IMR-90 (cell line): ENCODE results near the gene CTPS1. TPM values are rescaled to one million over a fixed set of nuclear protein-coding genes. Genes with fewer than 3 reads are reported as not detected.

Experiments
- ATAC-seq: fragments of 200-7000 bp; cut with Tn5 transposase; 2 replicates; pipeline ENCODE4 v1.9.1; 2020; ENCODE audit warnings: low read depth, mild to moderate bottlenecking, moderate library complexity
- BruUV-seq: library from RNA; stranded (reverse); fragments of 400-500 nt; replicated peaks from 2 replicates; lab custom pipeline; 2021; lab: Mats Ljungman, UMichigan
- CTCF ChIA-PET: fragments of 300-600 bp; formaldehyde crosslinking; extraction: SDS; loops from one replicate; lab custom pipeline; 2021; ENCODE audit warnings: antibody characterized with exemption; lab: Yijun Ruan, JAX
- POLR2A ChIA-PET: fragments of 300-600 bp; sonication (Branson Sonifier 250); formaldehyde crosslinking; loops from one replicate; lab custom pipeline; 2022; ENCODE audit warnings: antibody characterized with exemption; ENCODE audit not compliant: unreplicated experiment; lab: Charles Lee
- DNase-seq: peaks from one replicate; pipeline ENCODE4 v3.0.0; 2013
- H2AFZ ChIP-seq: replicated peaks from 2 replicates; pipeline ENCODE3; 2013; ENCODE audit warnings: low read length, mild to moderate bottlenecking; ENCODE audit not compliant: poor library complexity
- H2AK5ac ChIP-seq: 2 replicates; pipeline ENCODE4 v1.6.1; 2013; ENCODE audit warnings: low read depth, low read length, inconsistent platforms
- H2AK9ac ChIP-seq: replicated peaks from 2 replicates; pipeline ENCODE3; 2013; ENCODE audit warnings: mild to moderate bottlenecking, low read depth, low read length, moderate library complexity; ENCODE audit not compliant: poor library complexity
- H2BK120ac ChIP-seq: 2 replicates; pipeline ENCODE4 v1.6.1; 2013; ENCODE audit warnings: low read depth, low read length, inconsistent platforms
- H2BK15ac ChIP-seq: 3 replicates; pipeline ENCODE4 v1.6.1; 2013; ENCODE audit warnings: low read depth, low read length, inconsistent platforms
- H2BK20ac ChIP-seq: 2 replicates; pipeline ENCODE4 v1.6.1; 2013; ENCODE audit warnings: low read depth, mild to moderate bottlenecking, inconsistent platforms, low read length, moderate library complexity
- H2BK5ac ChIP-seq: 2 replicates; pipeline ENCODE4 v1.6.1; 2013; ENCODE audit warnings: mild to moderate bottlenecking, low read depth, low read length, inconsistent platforms; ENCODE audit not compliant: poor library complexity, severe bottlenecking
- H3K14ac ChIP-seq: replicated peaks from 2 replicates; pipeline ENCODE4 v1.6.1; 2013; ENCODE audit warnings: low read depth, low read length, inconsistent platforms
- H3K18ac ChIP-seq: 2 replicates; pipeline ENCODE4 v1.6.1; 2013; ENCODE audit warnings: low read depth, low read length, control low read depth
- H3K23ac ChIP-seq: 2 replicates; pipeline ENCODE4 v1.6.1; 2013; ENCODE audit warnings: low read depth, low read length, inconsistent platforms
- H3K27ac ChIP-seq: 2 replicates; pipeline ENCODE4 v1.5.1; 2013; ENCODE audit warnings: mild to moderate bottlenecking, control low read depth, low read length; ENCODE audit not compliant: insufficient read depth
- H3K27me3 ChIP-seq: 2 replicates; pipeline ENCODE4 v1.6.1; 2013; ENCODE audit warnings: low read length; ENCODE audit not compliant: control insufficient read depth, insufficient read depth
- H3K36me3 ChIP-seq: 2 replicates; pipeline ENCODE4 v1.6.1; 2013; ENCODE audit warnings: low read length, mixed read lengths; ENCODE audit not compliant: control insufficient read depth, insufficient read depth
- H3K4ac ChIP-seq: 2 replicates; pipeline ENCODE4 v1.6.1; 2013; ENCODE audit warnings: low read depth, low read length, inconsistent platforms
- H3K4me1 ChIP-seq: 2 replicates; pipeline ENCODE4 v1.6.1; 2013; ENCODE audit warnings: low read length, mixed read lengths; ENCODE audit not compliant: control insufficient read depth, insufficient read depth
- H3K4me2 ChIP-seq: 2 replicates; pipeline ENCODE4 v1.6.1; 2013; ENCODE audit warnings: low read depth, mild to moderate bottlenecking, control low read depth, low read length, moderate library complexity
- H3K4me3 ChIP-seq: 2 replicates; pipeline ENCODE4 v1.5.1; 2013; ENCODE audit warnings: low read depth, mild to moderate bottlenecking, control low read depth, low read length, moderate library complexity; ENCODE audit not compliant: insufficient read depth
- H3K56ac ChIP-seq: 2 replicates; pipeline ENCODE4 v1.6.1; 2013; ENCODE audit warnings: low read length, inconsistent platforms; ENCODE audit not compliant: insufficient read depth; ENCODE audit errors: extremely low read depth
- H3K79me1 ChIP-seq, 2 experiments: 2 replicates each; pipeline ENCODE4 v1.6.1; 2013; ENCODE audit warnings: low read length in 2 of 2, inconsistent platforms in 1 of 2, low read depth in 1 of 2
- H3K9ac ChIP-seq: 2 replicates; pipeline ENCODE4 v1.6.1; 2013; ENCODE audit warnings: low read depth, low read length, control low read depth
- H3K9me1 ChIP-seq: 2 replicates; pipeline ENCODE4 v1.6.1; 2013; ENCODE audit warnings: low read length, inconsistent platforms; ENCODE audit not compliant: insufficient read depth
- H3K9me3 ChIP-seq: 2 replicates; pipeline ENCODE4 v1.6.1; 2013; ENCODE audit warnings: low read length; ENCODE audit not compliant: control insufficient read depth, insufficient read depth
- H4K20me1 ChIP-seq: 2 replicates; pipeline ENCODE4 v1.6.1; 2013; ENCODE audit warnings: low read length, inconsistent platforms; ENCODE audit not compliant: insufficient read depth
- H4K5ac ChIP-seq: 2 replicates; pipeline ENCODE4 v1.6.1; 2013; ENCODE audit warnings: mild to moderate bottlenecking, low read depth, low read length, control low read depth
- H4K8ac ChIP-seq, 2 experiments: 2 replicates each; pipeline ENCODE4 v1.6.1; 2013; ENCODE audit warnings: low read depth in 2 of 2, low read length in 2 of 2, control low read depth in 1 of 2, inconsistent platforms in 1 of 2
- H4K91ac ChIP-seq: 2 replicates; pipeline ENCODE4 v1.6.1; 2013; ENCODE audit warnings: low read depth, low read length, inconsistent platforms; ENCODE audit not compliant: insufficient read depth
- BHLHE40 ChIP-seq: fragments of 150-350 bp; IDR thresholded peaks from 2 replicates; pipeline ENCODE4 v1.6.1; 2016; ENCODE audit warnings: mild to moderate bottlenecking, low read depth, low read length
- CHD1 ChIP-seq: IDR thresholded peaks from 2 replicates; pipeline ENCODE4 v1.6.1; 2012; ENCODE audit warnings: low read depth, low read length, improper control_type of control experiment
- ELK1 ChIP-seq: fragments of 150-350 bp; IDR thresholded peaks from 2 replicates; pipeline ENCODE4 v1.6.1; 2016; ENCODE audit warnings: low read depth, mild to moderate bottlenecking, low read length, moderate library complexity, borderline replicate concordance
- MXI1 ChIP-seq: IDR thresholded peaks from 2 replicates; pipeline ENCODE4 v1.6.1; 2012; ENCODE audit warnings: low read depth, mild to moderate bottlenecking, low read length, moderate library complexity, borderline replicate concordance
- WGBS, 2 experiments: methylation state at CpG; one replicate each; pipeline versions ENCODE4 v1.1.5 to v1.1.7; 2013; ENCODE audit warnings: missing lambda C conversion rate in 2 of 2; ENCODE audit not compliant: insufficient read length in 1 of 2; ENCODE audit errors: extremely low coverage in 2 of 2; 5-methylcytosine and 5-hydroxymethylcytosine counted together
- dilution Hi-C: fragments of 300-500 bp; cut with HindIII; formaldehyde crosslinking; loops from one replicate; pipeline ENCODE4 v1.14.3; 2018; ENCODE audit warnings: low sequenced_read_pairs; ENCODE audit not compliant: unreplicated experiment
- in situ Hi-C: fragments of 300-500 bp; cut with MboI; formaldehyde crosslinking; loops from 3 replicates; pipeline ENCODE4 v1.14.3; 2019; ENCODE audit warnings: low sequenced_read_pairs, inconsistent platforms, mixed read lengths
- intact Hi-C: fragments of 100-400 bp; cut with micrococcal nuclease; formaldehyde crosslinking; loops from 2 replicates; pipeline ENCODE4 v1.10.0; 2022
- polyA plus RNA-seq, 3 experiments: library from polyadenylated mRNA; depleted of rRNA; stranded (reverse); fragments of >200 nt; gene quantifications; 2 replicates each; pipeline ENCODE4 v1.2.3, GENCODE V29; 2012; ENCODE audit warnings: low replicate concordance in 1 of 3
- total RNA-seq: library from RNA; depleted of rRNA; stranded (reverse); fragments of >200 nt; gene quantifications from 2 replicates; pipeline ENCODE4 v1.2.3, GENCODE V29; 2012
- TF ChIP-seq, protein P1 (sequence below): fragments of 150-350 bp; IDR thresholded peaks from 2 replicates; pipeline ENCODE4 v1.6.1; 2017; ENCODE audit warnings: mild to moderate bottlenecking, antibody characterized with exemption, low read length, low read depth

The CTPS1 gene
- total and polyA plus RNA-seq, 2 of the 4 experiments (the other 2 are of a cell fraction), result 40.4 to 41.0 TPM

GRCh38 chr1:41044187-41044586 is 64.7 kb downstream of the CTPS1 start:
- Histone ChIP-seq H2AK5ac (no peak overlapping the region), H2BK120ac (no peak overlapping the region), H3K18ac (no peak overlapping the region), H2AK9ac (no peak overlapping the region), H2BK20ac (no peak overlapping the region), H3K79me1 (no peaks in the 10 kb centered on the region; a peak in 1 of 4 replicates), H4K5ac (0 out of 2 replicates have a peak overlapping the region, but pooled peaks have one; percentile 23), H3K27me3 (no peaks in the 10 kb centered on the region), H3K9me3 (no peaks in the 10 kb centered on the region), H3K14ac (no peak overlapping the region; the same call in 1 of the 2 replicates), H3K9me1 (0 out of 2 replicates have a peak, but pooled peaks cover 4% of the 10 kb centered on the region), H3K4me1 (peaks cover 2% of the 10 kb centered on the region; the same call in 1 of the 2 replicates), H2AFZ (no peak overlapping the region), H4K8ac (no peak overlapping the region), H4K20me1 (no peaks in the 10 kb centered on the region), H3K36me3 (peaks cover 29% of the 10 kb centered on the region), H3K27ac (no peak overlapping the region), H3K56ac (no peak overlapping the region), H3K23ac (no peak overlapping the region), H3K4ac (no peak overlapping the region), H2BK5ac (no peak overlapping the region), H3K4me2 (no peak overlapping the region), H3K4me3 (no peak overlapping the region), H2BK15ac (no peak overlapping the region), H3K9ac (no peak overlapping the region), H4K91ac (no peak overlapping the region)
- dilution Hi-C loops (no loop called here), intact Hi-C loops (loop anchor here (1.0 to 5.0 kb wide), 2 partner anchors 15 to 193 kb away; no protein-coding TSS in a partner anchor), in situ Hi-C loops (loop anchor here (25.0 kb wide), 1 partner anchor 368 kb away; no protein-coding TSS in a partner anchor)
- BruUV-seq, result no TSS peak
- ATAC-seq (no peak), DNase-seq (no peak)
- CTCF ChIA-PET, result no interaction called here
- 100% methylated on average over 1 of the region's 2 CpGs; no CpG with 5 or more reads in 1 of the 2 experiments for WGBS, 2 experiments
- POLR2A ChIA-PET, result interaction anchor here (0.6 kb wide), 1 partner anchor 80 kb away, joined by 4 read pairs; no protein-coding TSS in a partner anchor
- TF ChIP-seq MXI1 (no peak), CHD1 (no peak), BHLHE40 (no peak), ELK1 (no peak)
- TF ChIP-seq, protein P1, sequence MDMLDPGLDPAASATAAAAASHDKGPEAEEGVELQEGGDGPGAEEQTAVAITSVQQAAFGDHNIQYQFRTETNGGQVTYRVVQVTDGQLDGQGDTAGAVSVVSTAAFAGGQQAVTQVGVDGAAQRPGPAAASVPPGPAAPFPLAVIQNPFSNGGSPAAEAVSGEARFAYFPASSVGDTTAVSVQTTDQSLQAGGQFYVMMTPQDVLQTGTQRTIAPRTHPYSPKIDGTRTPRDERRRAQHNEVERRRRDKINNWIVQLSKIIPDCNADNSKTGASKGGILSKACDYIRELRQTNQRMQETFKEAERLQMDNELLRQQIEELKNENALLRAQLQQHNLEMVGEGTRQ, result no peak
